Uterus (tissue), 4 donors: Measurements from ENCODE around the gene CGNL1. TPM values are rescaled to one million over a fixed set of nuclear protein-coding genes. Genes with fewer than 3 reads are reported as not detected.

Source experiments
- DNase-seq, 2 donors: peaks; one replicate each; pipeline ENCODE4 v3.0.0-alpha.2; 2019 to 2020
- H3K27ac ChIP-seq, 2 donors: fragments of 200-600 bp; sonication (generic); 1 replicate in 1 of 2; 2 replicates in 1 of 2; pipeline ENCODE4 v1.5.1; 2016 to 2018
- H3K27me3 ChIP-seq, 2 donors: fragments of 200-600 bp; sonication (generic); one replicate each; pipeline ENCODE4 v1.5.1; 2018 to 2019; ENCODE audit warnings: control low read depth in 1 of 2
- H3K36me3 ChIP-seq, 2 donors: fragments of 200-600 bp; sonication (generic); one replicate each; pipeline ENCODE4 v1.5.1; 2019; ENCODE audit warnings: control low read depth in 1 of 2
- H3K4me1 ChIP-seq, 2 donors: fragments of 200-600 bp; sonication (generic); one replicate each; pipeline ENCODE4 v1.5.1; 2018 to 2019; ENCODE audit warnings: control low read depth in 1 of 2
- H3K4me3 ChIP-seq, 2 donors: fragments of 200-600 bp; sonication (generic); 1 replicate in 1 of 2; 2 replicates in 1 of 2; pipeline ENCODE4 v1.5.1; 2018 to 2019; ENCODE audit warnings: mild to moderate bottlenecking in 1 of 2
- H3K9me3 ChIP-seq, 2 donors: fragments of 200-600 bp; sonication (generic); one replicate each; pipeline ENCODE4 v1.5.1; 2019; ENCODE audit warnings: control low read depth in 1 of 2
- POLR2A ChIP-seq, 2 donors: fragments of 450-650 bp; IDR thresholded peaks; one replicate each; pipeline ENCODE4 v1.6.1; 2016; ENCODE audit warnings: antibody characterized with exemption in 2 of 2, mild to moderate bottlenecking in 1 of 2, moderate library complexity in 1 of 2
- intact Hi-C: fragments of 100-400 bp; cut with DNase I; formaldehyde crosslinking; loops from one replicate; pipeline ENCODE4 v1.15.1; 2023; ENCODE audit warnings: low total_unique reads
- total RNA-seq, 4 donors: library from RNA; depleted of rRNA in 3 of 4; stranded (reverse); fragments of >200 nt in 3 of 4; gene quantifications; one replicate each; pipeline versions ENCODE4 v1.1.0 to v1.2.4, GENCODE V29; 2014 to 2023
- TF ChIP-seq, protein P1 (sequence below), 4 experiments: fragments of 200-600 bp in 2 of 4; fragments of 450-650 bp in 2 of 4; sonication (generic) in 2 of 4; IDR thresholded peaks; one replicate each; pipeline ENCODE4 v1.5.1; 2016 to 2019; ENCODE audit warnings: antibody characterized with exemption in 4 of 4, mild to moderate bottlenecking in 2 of 4, moderate library complexity in 1 of 4
- donor health status: DM: yes; HTN: yes; CAD: no.

CGNL1 gene
- total RNA-seq, 4 donors from 2014 or later, result 15.1 to 74.4 (median 31.7) TPM

- Histone ChIP-seq H3K4me3 (no peak overlapping the region), H3K27me3 (no peaks in the 10 kb centered on the region), H3K27ac (no peak overlapping the region), H3K4me1 (no peaks in the 10 kb centered on the region), H3K36me3 (no peaks in the 10 kb centered on the region), H3K9me3 (no peaks in the 10 kb centered on the region)
- no peak for TF ChIP-seq POLR2A (IDR thresholded peaks at IDR 0.05)
- TF ChIP-seq, protein P1, sequence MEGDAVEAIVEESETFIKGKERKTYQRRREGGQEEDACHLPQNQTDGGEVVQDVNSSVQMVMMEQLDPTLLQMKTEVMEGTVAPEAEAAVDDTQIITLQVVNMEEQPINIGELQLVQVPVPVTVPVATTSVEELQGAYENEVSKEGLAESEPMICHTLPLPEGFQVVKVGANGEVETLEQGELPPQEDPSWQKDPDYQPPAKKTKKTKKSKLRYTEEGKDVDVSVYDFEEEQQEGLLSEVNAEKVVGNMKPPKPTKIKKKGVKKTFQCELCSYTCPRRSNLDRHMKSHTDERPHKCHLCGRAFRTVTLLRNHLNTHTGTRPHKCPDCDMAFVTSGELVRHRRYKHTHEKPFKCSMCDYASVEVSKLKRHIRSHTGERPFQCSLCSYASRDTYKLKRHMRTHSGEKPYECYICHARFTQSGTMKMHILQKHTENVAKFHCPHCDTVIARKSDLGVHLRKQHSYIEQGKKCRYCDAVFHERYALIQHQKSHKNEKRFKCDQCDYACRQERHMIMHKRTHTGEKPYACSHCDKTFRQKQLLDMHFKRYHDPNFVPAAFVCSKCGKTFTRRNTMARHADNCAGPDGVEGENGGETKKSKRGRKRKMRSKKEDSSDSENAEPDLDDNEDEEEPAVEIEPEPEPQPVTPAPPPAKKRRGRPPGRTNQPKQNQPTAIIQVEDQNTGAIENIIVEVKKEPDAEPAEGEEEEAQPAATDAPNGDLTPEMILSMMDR (IDR thresholded peaks at IDR 0.05), result no peak
- DNase-seq, result no peak
- intact Hi-C loops, result no loop called here
Observed at GRCh38 chr15:57395292-57395691, 19.0 kb downstream of the CGNL1 start.

DNA sequence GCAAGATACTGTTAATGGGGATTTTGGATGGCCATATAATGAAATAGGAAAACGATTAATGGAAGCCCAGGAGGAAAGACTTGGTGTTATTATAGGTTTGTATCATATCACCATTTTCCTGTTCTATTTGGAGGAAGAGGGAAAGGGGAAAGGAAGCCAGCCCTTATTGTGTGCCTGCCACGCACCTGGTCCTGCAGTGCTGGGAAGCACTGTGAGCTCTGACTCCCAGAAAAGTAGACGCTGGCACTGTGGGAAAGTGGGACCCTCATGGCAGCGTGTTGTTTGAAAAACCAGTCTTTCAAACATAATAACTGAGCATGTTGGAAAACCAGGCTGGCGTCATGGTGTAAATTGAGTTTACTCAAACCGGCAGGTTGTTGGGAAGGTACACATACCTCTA, 22.0 kb downstream of the CGNL1 start:
- no peaks in the 10 kb centered on the region for H3K9me3 ChIP-seq
- H3K4me1 ChIP-seq, result no peaks in the 10 kb centered on the region
- no peaks in the 10 kb centered on the region for H3K27me3 ChIP-seq
- TF ChIP-seq POLR2A (IDR thresholded peaks at IDR 0.05), result no peak
- TF ChIP-seq, protein P1 (IDR thresholded peaks at IDR 0.05), result no peak
- no peak overlapping the region for H3K27ac ChIP-seq
- intact Hi-C loops, result no loop called here
- no peaks in the 10 kb centered on the region for H3K36me3 ChIP-seq
- DNase-seq, result no peak
- H3K4me3 ChIP-seq, result no peak overlapping the region

DNA sequence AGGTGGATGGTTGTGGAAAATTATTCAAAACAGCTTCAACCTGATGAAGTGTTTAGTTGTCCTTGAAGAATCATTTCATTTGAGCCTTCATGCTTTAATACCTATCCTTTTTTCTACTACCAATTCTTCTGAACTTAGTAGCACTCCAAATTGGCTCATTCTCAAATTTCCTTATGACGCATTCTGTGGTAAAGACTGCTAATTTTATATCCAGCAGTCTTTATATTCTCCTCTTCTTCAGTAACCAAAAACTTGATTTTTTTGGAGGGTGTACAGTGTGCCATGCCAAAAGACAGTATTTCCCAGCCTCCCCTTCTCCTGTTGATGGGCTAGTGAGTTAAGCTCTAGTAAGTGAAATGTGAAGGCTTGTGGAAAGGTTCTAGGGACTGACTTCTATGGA, 25.2 kb downstream of the CGNL1 start:
- H3K27me3 ChIP-seq, result no peaks in the 10 kb centered on the region
- H3K27ac ChIP-seq, result no peak overlapping the region
- TF ChIP-seq POLR2A (IDR thresholded peaks at IDR 0.05), result no peak
- H3K36me3 ChIP-seq, result no peaks in the 10 kb centered on the region
- intact Hi-C loops, result no loop called here
- no peaks in the 10 kb centered on the region for H3K9me3 ChIP-seq
- no peak overlapping the region for H3K4me3 ChIP-seq
- no peaks in the 10 kb centered on the region for H3K4me1 ChIP-seq
- no peak for DNase-seq

DNA sequence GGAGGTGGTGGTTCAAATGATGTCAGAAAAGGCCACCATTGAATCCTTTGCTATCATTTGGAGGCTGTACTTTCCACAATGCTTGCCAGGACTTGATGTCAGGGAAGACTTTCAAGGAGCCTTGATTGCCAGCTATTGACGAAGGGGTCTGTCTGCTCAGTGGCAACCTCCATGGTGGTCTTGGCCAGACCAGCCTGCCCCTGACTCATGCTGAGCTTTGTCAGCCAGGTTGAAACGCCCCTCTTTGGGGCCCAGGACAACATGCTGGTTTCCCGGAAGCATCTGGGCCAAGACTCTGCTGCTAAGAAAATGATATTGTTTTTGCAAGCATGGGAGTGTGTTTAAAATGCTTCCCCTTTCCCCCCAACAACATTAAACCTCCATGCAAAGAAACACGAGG, 26.7 kb downstream of the CGNL1 start:
- H3K36me3 ChIP-seq, result no peaks in the 10 kb centered on the region
- H3K27me3 ChIP-seq, result no peaks in the 10 kb centered on the region
- no peaks in the 10 kb centered on the region for H3K4me1 ChIP-seq
- H3K9me3 ChIP-seq, result no peaks in the 10 kb centered on the region
- intact Hi-C loops, result no loop called here
- TF ChIP-seq, protein P1 (IDR thresholded peaks at IDR 0.05), result no peak
- TF ChIP-seq POLR2A (IDR thresholded peaks at IDR 0.05), result no peak
- no peak overlapping the region for H3K27ac ChIP-seq
- DNase-seq, result no peak
- no peak overlapping the region for H3K4me3 ChIP-seq

DNA sequence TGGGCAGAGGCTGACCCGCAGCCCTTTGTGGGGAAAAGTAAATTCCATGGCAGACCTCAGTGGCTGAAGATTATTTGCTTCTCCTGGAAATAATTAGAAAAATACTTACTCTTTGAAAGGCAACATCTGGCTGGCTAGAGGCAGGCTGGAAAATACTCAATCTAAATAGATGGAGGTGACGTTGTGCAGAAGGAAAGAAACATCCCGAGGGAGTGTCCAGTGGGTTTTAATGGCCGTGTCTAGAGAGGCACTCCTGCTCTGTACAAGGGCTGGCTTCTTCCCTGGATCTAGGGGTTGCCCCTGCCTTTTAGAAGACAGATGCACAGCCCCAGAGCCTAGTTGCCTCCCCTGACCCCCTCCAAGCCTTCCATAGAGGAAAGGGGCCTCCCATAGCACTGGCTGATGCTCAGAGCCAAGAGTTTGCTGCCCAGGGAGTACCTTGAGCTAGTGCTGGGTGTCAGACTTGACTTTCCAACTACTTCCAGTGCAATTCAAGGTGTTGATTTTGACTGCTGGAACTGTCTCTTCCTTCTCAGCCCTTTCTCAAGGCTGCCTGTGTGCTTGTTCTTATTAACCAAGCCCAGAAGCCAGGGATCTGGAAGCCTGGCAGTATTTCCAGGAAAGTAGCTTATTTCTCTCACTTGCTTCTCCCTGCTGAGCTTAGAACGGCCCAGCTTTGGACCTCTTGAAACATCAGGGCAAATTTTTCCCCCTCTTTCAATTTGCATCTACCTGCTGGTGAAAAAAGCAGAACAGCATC, 27.4 kb downstream of the CGNL1 start:
- H3K9me3 ChIP-seq, result no peaks in the 10 kb centered on the region
- H3K27ac ChIP-seq, result no peak overlapping the region
- no peaks in the 10 kb centered on the region for H3K27me3 ChIP-seq
- H3K4me1 ChIP-seq, result no peaks in the 10 kb centered on the region
- H3K36me3 ChIP-seq, result no peaks in the 10 kb centered on the region
- intact Hi-C loops, result no loop called here
- no peak for DNase-seq
- TF ChIP-seq, protein P1 (IDR thresholded peaks at IDR 0.05), result no peak
- TF ChIP-seq POLR2A (IDR thresholded peaks at IDR 0.05), result no peak
- no peak overlapping the region for H3K4me3 ChIP-seq
